ENCODE results near the gene B4GALT3.
"Not testable (repeated sequence)": the region's sequence is repeated elsewhere in the genome, so short reads cannot be mapped to it uniquely, and the experiment has no call there.

Gene B4GALT3
- 70.1 to 80.1 reads per million in 2 donors for total RNA-seq

DNA sequence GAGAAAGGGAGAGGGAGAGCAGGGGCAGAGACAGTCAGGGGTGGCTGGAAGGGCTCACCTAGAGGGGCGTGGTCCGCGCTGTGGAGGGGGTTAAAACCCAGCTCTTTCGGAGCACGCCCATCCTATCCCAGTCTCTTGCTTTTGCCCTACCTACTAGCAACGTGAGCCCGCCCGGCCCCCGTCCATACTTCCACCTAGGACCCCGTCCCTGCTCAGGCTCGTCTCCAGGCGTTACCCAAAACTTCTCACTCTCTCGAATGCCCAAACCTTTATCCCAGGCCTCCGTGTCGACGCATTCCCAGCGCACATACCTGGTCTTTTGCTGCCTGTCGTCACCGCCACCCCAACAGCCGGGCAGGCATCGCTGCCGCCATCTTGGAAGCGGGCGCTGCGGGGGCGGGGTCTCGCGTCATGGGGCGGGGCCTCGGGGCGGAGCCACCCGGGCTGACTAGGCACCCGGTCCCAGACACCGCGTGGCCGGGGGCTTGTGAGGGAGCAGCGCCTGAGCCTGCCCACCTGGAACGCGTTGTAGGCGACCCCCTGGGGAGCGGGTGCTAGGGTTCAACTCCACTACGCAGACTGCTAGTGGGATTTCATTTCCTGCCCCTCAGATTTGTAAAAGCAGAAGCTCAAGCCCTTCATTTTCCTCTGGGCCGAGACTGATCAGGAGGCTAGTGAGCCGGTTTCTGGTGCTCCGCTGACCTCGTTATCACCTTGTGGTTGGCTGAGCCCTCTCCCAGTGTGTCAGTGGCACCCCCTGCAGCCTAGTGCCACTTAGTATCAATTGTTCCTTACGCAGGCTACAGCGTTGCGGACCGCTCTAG, at the start of gene B4GALT3:
Gene B4GALT3, minus strand, starts transcription at position 396 of the 824 bp plus-strand sequence. CDS start 1,447 bp downstream, outside the sequence.
- DNase-seq: peak; percentile 84

DNA sequence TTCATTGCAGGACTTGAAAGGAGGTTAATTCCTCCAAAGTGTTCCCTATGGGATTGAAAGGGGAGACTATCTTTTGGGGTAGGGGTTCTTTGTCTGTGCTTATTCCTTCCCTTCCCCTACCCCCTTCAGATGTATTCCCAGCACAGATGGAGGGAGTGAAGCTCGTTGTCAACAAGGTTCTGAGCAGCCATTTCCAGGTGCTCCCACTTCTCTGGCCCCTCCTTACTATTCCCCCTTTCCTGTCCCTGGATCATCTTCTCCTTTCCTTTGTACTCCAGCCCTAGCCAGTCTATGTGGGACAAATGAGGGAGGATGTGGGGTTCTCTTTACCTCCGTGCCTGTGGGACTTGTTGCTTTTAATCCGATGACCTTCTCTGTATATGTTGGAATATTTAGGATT, 49.5 kb upstream of the B4GALT3 start:
- no peak for DNase-seq

DNA sequence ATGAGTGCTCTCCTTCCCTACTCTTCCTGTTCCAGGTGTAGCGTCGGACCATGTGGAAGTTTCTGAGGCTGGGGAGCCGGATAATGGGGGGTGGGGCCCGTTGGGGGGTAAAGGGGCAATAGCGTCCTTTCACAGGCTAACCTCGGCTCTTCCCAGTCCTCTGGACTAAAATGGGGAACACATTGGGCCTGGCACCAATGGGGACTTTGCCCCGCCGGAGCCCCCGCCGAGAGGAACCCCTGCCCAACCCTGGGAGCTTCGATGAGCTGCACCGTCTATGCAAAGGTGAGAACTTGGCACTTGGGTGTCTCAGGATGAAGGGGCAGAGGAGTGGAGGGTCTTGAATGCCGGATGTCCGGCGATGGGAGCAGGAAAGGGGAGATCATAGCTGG, 49.0 kb upstream of the B4GALT3 start:
- no peak for DNase-seq

DNA sequence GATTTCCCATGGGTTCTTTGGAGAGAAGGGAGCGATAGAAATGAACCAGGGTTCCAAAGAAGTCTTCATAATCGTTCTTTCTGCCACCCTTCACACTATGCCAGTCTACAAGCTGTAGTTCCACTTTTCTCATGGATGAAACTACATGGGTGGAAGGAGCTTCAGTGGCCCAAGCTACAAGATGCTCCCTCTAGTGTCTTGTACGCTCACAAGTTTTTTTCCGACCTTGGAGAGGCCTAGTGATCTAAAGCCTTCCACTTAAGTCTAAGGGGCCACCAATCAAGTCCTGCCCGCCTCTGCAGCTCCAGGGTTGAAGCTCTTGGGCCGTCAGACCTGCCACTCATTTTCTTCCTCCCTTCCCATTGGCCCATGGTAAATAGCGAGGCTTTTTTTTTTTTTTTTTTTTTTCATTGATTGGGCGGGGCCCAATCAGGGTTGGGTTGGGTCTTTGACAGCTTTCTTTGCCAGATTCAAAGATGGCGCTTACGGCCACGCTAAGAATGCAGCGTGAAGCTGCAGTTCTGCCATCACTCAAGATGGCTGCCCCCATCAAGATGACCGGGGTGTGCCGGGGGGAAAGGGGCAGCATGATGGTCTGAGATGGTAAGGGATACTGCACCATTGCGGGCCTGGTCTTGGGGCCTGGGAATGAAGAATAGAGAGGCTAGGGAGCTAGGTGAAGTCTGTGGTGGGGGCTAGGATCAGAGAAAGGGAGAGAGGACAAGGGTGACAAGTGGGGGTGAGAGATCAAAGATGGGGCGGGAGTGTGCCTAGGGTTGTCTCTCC, 48.4 kb upstream of the B4GALT3 start, which contains the start of gene TOMM40L:
Gene TOMM40L, plus strand, starts transcription at position 527 of the 786 bp plus-strand sequence. CDS start 430 bp downstream, outside the sequence.
- no peak for DNase-seq

DNA sequence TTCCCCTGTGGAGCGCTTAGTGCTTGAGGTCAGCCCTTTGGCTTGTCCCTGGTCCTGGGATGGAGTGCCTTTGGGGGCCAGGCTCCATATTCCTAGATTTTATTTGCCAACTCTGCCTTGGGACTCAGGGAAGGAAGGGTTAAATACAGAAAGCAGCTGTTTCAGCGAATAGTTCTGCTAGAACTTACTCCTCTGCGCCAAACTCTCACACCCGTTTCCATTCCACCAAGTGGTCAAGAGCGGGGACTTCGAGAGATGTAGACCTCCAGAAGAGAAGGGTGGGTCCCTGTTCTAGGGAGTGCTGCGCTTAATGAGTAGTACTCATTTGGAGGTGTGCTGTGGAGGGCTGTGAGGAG, 47.8 kb upstream of the B4GALT3 start:
- no peak for DNase-seq

DNA sequence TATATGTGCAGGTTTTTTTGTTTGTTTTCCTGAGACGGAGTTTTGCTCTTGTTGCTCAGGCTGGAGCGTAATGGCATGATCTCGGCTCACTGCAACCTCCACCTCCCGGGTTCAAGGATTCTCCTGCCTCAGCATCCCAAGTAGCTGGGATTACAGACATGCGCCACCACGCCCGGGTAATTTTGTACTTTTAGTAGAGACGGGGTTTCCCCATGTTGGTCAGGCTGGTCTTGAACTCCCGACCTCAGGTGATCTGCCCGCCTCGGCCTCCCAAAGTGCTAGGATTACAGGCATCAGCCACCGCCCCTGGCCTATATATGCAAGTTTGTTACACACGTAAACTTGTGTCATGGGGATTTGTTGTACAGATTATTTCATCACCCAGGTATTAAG, 47.4 kb upstream of the B4GALT3 start:
- not testable (repeated sequence) for DNase-seq

DNA sequence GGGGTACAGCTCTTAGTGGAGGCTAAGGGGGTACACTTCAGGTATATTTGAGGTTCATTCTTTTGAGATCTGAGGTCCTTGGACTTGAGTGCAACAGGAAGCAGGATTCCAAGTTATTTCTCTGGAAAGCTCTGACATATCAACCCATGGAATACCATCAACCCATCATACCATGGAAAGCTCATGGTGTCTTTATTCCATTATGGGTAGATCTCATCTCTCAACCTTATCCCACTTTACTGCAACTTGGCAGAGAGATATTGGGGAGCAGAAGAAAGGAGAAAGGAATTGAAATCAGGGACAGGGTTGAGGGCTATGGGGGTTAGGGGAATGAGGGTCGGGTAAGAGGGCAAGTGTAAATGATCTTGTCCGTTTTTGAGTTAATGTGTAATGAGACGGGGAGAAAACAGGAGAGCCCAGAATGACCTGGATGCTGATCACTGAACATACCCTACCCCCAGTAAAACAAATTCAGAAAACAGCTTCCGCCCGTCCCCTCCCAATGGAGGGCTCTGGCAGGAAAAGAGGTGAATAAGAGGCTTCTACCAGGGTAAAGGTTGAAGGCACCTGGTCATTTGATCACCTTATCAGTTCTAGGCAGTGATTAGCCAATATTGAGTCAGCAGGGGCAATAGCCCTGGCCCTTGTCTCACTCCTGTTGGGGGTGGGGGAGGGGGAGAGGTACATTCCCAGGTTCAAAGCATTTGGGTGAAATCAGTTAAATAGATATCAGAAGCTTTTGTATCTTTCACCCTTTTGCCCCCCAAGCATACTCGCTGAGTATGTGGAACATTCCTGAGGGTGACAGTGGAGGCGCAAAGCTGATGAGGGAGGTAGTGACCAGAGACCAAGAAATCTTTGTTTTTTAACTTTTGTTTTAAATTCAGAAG, 46.7 kb upstream of the B4GALT3 start:
- no peak for DNase-seq

DNA sequence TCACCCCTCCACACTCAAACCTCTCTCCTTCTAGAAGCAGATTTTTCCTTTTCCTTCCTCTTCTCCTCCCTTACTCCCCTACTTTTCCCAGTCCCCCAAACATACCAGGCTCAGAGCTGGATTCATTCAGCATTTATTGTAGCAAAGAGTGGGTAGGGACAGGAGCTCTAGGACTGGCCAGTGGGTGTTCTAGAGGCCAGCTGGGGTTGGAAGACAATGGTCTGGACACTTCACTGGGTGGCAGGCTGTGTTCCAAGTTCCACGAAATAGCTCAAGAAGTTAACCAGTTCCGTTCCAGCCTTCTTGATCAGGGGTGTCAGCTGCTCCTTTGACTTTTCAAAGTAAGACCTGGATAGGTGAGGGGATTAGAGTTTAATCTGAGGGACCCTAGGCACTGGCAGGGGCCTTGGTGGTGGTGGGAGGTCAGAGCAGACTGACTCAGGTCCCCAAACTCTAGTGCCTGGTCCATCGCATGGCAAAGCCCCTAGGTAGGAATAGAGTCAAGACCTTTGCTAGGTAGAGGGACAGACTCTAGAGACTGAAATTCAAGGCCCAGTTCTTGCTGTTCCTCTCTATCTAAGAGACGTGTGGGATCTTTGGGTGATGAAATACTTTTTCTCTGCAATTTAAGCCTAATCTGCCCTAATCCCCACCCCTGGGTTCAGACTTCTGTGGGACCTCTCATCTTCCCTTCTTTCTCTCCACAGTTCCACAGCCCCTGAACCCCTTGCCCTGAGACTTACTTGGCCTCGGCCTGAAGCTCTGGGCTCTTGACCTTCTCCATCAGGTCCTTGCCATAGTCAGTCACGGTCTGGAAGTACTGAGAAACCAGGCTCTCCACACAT, 45.1 kb upstream of the B4GALT3 start:
- no peak for DNase-seq

DNA sequence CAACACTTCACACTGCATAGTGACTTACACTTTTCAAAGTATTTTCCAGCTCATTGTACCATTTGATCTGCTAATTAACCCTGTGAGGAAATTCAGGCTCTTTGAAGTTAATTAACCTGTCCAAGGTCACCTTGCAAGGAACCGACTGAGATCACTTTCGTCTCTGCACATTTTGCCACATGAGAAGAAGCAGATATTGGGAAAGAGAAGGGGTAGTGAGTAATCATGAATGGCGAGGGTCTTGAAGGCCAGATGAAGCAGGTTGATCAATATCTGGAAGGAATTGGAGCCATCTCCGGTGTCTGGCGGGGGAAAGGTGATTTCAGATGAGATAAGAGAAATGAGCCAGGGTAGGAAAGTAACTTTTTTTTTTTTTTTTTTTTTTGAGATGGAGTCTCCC, 42.7 kb upstream of the B4GALT3 start:
- DNase-seq: no peak

DNA sequence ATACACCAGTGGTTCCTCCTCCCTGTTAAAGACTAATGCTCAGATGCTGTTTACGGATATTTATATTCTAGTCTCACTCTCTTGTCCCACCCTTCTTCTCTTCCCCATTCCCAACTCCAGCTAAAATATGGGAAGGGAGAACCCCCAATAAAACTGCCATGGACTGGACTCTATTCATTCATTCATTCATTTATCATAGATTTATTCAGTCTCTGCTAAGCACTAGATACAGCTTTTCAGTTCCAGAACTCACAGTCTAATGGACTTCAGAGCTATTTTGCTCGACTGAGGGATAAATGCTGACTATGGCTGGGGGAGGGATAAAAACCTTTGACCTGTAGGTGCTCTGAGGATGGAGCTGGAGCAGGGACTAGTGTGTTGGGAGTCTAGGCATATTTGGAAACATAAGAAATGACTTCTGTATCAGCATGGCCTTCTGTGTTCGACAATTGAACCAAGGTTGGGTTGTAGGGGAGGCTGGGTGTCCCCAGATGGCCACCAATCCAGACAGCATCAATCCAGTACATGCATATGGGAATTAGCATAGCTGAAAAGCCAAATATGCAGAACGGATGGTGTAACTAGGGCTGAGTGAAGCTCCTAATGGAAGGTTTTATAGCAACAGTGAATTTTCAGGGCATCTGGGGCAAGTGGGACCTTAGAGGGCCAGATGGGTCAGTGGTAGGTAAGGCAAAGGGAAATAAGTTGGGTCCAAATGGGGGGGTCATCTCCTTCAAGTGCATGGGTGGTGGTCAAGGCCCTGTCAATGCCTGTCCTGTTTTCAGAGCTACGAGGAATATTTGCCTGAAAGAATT, 42.0 kb upstream of the B4GALT3 start:
- no peak for DNase-seq

DNA sequence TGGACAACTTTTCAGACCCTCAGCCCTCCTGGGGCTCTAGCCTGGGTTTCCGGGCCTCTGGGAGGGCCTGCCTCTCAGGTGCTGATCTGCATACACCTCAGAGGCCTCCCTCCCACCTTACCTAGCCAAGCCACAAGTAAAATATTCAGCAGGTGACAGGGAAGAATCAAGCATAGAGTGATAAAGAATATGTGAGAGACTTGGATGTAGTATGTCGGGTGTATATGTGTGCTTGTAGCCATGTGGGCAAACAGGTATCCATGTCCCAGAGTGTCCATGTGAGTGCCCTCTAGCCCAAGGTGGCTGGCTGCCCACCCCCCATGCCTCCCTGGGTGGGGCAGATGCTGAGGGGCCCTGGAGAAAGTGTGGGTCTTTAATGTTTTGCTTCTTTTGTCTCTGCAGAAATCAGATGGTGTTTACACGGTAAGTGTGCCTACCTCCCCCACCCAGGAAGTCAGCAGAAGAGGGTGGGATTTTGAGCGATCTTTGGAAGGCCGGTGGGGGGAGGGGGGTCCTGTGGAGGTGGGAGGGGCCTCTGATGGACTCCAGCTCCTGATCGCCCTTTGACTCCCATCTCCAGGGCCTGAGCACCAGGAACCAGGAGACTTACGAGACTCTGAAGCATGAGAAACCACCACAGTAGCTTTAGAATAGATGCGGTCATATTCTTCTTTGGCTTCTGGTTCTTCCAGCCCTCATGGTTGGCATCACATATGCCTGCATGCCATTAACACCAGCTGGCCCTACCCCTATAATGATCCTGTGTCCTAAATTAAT, 41.2 kb upstream of the B4GALT3 start:
- DNase-seq: no peak

DNA sequence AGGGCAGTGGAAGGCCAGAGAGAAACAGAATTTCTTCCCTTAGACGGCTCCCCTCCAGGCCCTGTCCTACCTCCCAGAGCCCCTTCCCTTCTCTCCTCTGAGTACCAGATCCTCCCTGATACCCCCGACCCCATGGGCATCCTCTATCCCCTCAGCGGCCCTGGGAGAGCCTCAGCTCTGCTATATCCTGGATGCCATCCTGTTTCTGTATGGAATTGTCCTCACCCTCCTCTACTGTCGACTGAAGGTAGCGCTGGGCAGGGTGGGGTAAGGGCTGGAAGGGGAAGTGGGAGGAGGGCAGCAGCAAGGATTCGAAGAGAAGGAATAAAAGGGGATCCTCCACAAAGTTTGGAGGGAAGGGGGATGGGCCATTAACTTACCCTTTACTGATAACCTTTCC, 40.5 kb upstream of the B4GALT3 start:
- no peak for DNase-seq

DNA sequence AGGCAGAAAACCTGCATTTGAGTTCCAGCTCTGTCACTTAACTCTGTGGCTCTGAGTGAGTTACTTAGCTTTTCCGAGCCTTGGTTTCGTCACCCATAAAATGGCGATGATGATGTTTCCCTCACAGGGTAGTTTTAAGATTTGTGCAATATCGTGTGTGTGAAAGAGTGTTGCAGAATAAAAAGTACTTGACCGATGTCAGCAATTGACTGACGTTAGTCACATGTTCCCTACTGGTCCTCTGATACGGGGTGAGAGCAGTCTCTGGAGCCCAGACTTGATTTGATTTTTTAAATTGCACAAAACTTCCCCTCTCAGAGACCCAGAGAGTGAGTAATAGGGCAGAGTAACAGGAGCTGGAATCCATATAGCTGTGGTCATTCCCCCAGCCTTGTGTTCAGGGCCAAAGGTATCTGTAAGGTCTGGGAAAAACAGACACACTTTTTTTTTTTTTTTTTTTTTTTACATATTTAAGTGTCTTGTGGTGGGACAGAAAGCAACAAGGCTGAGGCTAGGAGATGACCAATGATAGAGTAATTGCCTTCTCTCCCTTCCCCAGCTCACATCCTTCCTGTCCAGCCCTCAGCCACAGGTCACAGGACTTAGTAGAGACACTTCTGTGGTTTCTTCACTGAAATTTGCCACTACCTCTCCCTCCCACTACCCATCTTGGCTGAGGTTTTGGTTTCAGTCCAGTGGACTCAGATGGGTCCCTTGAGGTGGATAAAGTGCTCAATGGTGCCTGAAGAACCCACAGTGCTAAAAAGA, 39.8 kb upstream of the B4GALT3 start:
- no peak for DNase-seq

DNA sequence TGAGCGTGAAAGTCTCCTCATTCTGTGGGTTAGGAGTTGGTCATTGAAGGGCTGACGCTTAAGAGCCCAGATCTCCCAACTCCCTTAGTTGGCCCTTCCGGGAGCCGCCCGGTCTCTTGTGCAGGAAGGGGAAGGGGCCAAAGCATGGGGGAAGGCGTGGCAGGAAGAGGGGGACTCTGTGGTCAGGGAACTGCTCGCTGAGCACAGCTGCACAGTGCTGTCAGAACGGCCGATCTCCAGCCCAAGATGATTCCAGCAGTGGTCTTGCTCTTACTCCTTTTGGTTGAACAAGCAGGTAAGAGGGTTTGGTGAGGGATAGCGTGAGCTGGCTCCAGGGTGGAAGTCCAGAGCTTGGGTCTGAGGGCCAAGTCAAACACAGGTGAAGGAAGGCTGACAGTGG, 37.8 kb upstream of the B4GALT3 start, which contains the start of gene FCER1G:
Gene FCER1G, plus strand, starts transcription at position 220 of the 400 bp plus-strand sequence. Its CDS starts 27 bp downstream, at position 247.
- no peak for DNase-seq

DNA sequence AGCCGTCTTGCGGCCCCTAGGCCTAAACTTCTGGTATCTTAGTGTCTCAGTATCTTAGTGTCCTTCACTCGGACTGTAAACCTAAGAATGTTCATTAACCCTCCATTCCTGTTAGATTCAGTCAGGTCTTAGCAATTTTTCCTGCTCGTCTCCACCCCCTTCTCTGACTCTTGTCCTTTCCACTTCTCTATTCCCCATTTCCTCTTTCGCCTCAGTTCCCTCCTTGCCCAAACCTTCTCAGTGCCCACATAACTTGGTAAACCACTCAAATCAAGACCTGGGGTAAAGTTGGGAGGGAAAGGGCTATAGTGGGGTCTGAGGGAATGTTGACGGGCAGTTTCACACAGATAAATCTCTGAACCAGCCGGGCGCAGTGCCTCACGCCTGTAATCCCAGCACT, 37.1 kb upstream of the B4GALT3 start:
- DNase-seq: no peak

DNA sequence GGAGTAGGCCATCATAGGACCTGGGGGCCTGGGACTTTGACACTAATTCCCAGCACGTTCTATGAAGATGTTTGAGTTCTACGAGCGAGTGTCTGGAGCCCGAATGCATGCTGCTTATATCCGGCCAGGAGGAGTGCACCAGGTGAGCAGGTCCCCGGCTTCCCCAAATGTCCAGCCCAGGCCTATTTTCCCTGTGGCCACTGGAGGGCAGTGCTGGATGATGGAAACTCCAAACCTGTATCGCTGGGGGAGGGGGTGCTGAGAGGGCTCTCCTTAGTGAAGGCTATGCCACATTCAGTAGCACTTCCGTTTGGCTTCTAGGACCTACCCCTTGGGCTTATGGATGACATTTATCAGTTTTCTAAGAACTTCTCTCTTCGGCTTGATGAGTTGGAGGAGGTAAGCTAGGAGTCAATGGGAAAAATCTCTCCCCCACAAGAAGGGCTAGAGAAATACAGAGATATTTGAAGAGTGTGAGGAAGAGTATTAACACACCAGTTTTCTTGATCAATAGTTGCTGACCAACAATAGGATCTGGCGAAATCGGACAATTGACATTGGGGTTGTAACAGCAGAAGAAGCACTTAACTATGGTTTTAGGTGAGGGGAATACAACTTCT, 32.6 kb upstream of the B4GALT3 start:
- no peak for DNase-seq

DNA sequence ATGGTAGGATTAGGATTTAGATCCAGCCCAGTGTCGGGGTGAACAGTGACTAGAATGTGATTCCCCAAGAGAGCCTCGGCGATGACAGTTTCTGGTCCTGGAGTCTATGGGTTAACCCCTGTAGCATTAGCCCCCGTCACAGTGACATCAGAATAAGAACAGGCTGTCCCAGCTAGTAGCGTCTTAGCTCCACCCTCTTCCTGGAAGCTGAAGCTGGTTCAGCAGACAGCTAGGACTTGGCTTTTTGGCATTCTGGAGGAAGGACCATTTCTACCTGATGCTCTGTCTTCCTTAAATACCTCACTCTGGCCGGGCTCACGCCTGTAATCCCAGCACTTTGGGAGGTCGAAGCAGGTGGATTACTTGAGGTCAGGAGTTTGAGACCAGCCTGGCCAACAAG, 29.9 kb upstream of the B4GALT3 start:
- DNase-seq: no peak

DNA sequence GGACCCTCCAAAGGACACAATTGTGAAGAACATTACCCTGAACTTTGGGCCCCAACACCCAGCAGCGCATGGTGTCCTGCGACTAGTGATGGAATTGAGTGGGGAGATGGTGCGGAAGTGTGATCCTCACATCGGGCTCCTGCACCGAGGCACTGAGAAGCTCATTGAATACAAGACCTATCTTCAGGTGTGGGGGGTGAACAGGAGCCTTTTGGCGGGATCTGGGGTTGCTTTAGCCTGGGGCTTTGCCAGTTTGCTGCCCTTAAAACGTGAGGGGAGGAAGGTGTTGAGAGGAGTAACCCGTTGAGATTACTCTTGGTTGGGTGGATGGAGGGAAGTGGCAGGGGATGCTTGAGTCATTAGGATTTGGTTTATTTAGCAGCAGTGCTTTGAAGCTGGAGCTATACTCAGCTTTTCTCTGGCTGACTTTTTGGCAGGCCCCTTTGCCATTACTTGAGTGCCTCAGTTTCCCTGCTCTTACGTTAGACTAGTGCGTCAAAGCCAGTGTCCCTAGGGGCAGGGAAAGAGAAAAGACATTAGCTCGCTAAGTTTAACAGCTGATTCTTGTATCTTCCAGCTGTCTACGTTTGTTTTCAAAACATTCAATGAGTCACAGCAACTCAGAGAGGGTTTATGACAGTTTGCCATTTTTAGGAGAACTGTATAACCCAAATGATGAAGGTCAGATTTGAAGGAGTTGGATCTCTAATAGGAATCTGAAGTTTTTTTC, 29.3 kb upstream of the B4GALT3 start:
- no peak for DNase-seq

Data from activated gamma-delta T cell (primary cell).